ENCODE measurements around the gene ASCL1. TPM values are rescaled to one million over a fixed set of nuclear protein-coding genes. Genes with fewer than 3 reads are reported as not detected.

Gene ASCL1
- total and polyA plus RNA-seq, 4 donors, result not detected

DNA sequence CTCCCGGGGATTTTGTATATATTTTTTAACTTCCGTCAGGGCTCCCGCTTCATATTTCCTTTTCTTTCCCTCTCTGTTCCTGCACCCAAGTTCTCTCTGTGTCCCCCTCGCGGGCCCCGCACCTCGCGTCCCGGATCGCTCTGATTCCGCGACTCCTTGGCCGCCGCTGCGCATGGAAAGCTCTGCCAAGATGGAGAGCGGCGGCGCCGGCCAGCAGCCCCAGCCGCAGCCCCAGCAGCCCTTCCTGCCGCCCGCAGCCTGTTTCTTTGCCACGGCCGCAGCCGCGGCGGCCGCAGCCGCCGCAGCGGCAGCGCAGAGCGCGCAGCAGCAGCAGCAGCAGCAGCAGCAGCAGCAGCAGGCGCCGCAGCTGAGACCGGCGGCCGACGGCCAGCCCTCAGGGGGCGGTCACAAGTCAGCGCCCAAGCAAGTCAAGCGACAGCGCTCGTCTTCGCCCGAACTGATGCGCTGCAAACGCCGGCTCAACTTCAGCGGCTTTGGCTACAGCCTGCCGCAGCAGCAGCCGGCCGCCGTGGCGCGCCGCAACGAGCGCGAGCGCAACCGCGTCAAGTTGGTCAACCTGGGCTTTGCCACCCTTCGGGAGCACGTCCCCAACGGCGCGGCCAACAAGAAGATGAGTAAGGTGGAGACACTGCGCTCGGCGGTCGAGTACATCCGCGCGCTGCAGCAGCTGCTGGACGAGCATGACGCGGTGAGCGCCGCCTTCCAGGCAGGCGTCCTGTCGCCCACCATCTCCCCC lies 777 bp downstream of the ASCL1 start:
- intact Hi-C loops (cut with DNase I), result no loop called here

DNA sequence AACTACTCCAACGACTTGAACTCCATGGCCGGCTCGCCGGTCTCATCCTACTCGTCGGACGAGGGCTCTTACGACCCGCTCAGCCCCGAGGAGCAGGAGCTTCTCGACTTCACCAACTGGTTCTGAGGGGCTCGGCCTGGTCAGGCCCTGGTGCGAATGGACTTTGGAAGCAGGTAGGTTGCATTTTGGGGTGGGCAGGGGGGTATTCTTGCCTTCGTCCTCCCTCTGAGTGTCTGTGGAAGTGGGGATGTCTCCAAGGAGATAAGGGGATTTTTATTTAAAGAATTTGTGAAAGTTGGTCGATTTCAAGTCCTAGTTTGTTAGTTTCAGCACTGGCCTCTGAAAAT lies 1.3 kb downstream of the ASCL1 start:
- WGBS, 2 donors, result 3 to 4% methylated on average over 15 of the region's 15 CpGs
- intact Hi-C loops (cut with DNase I), result no loop called here
- H3K27me3 ChIP-seq (ENCODE audit: control insufficient read depth in 1 of 2, insufficient read depth in 2 of 2, low read length in 1 of 2), result peaks cover 0 to 4% of the 10 kb centered on the region in 2 donors

More for the DNA sequence above, 777 bp downstream of the ASCL1 start:
- Histone ChIP-seq H3K4me3 (ENCODE audit: low read length in 2 of 2) (peak overlapping the region in 1 of 2 donors; percentile 39), H3K27ac (ENCODE audit: low read depth in 1 of 2, low read length in 2 of 2) (no peak overlapping the region), H3K27me3 (ENCODE audit: control insufficient read depth in 1 of 2, insufficient read depth in 2 of 2, low read length in 1 of 2) (no peaks in the 10 kb centered on the region), H3K9me3 (ENCODE audit: control insufficient read depth, low read length) (no peaks in the 10 kb centered on the region), H3K36me3 (ENCODE audit: control insufficient read depth in 1 of 2, insufficient read depth in 2 of 2, low read length in 1 of 2) (no peaks in the 10 kb centered on the region), H3K4me1 (ENCODE audit: control insufficient read depth in 1 of 2, insufficient read depth in 2 of 2, low read length in 2 of 2) (no peaks in the 10 kb centered on the region)
- no peak for ATAC-seq (ENCODE audit: low FRiP score)
- 0 to 1% methylated on average over 83 of the region's 83 CpGs for WGBS, 2 donors
- DNase-seq, result peak in 1 of 2 donors; percentile 72

GRCh38 chr12:102959391-102959790 lies 1.9 kb downstream of the ASCL1 start:
- DNase-seq, result no peak
- peaks cover 0 to 7% of the 10 kb centered on the region in 2 donors for H3K27me3 ChIP-seq (ENCODE audit: control insufficient read depth in 1 of 2, insufficient read depth in 2 of 2, low read length in 1 of 2)

More for the DNA sequence above, 1.3 kb downstream of the ASCL1 start:
- H3K4me1 ChIP-seq (ENCODE audit: control insufficient read depth in 1 of 2, insufficient read depth in 2 of 2, low read length in 2 of 2), result no peaks in the 10 kb centered on the region
- ATAC-seq (ENCODE audit: low FRiP score) (no peak), DNase-seq (no peak)
- peaks cover 3% of the 10 kb centered on the region for H3K9me3 ChIP-seq (ENCODE audit: control insufficient read depth, low read length)
- H3K36me3 ChIP-seq (ENCODE audit: control insufficient read depth in 1 of 2, insufficient read depth in 2 of 2, low read length in 1 of 2), result no peaks in the 10 kb centered on the region
- H3K4me3 ChIP-seq (ENCODE audit: low read length in 2 of 2), result no peak overlapping the region
- H3K27ac ChIP-seq (ENCODE audit: low read depth in 1 of 2, low read length in 2 of 2), result no peak overlapping the region

DNA sequence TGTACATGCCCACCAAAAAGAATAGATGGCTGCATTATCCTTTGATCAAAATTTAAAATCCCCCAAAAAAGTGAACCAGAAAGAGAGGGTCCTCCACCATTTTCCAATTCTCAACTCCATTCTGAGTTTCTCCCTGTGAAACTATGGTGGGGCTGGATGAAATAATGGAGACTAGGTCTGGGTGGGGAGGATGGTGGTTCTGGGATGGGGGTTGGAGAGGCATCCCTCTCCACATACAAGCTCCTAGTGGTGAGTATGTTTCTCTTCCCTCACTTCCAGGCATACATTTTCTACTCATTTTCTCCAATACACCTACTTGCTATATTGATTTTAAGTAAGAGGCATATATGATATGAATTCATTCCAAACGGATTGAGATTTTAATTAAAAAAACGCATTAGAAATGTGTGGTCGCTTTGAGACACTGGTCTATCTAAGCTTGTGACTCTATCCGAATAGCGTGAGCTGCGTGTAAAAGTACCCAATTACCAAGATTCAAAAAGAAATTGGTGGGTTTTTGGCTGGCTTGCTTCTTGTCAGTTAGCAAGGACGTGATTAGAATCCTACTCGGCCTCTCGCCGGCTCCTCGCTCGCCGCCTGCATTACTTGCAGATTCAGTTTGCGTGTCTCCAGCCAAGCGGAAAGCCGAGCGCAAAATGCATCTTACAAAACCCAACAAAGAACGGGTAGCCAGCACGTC lies 3.4 kb downstream of the ASCL1 start:
- DNase-seq, result no peak
- intact Hi-C loops (cut with DNase I), result no loop called here
- H3K27me3 ChIP-seq (ENCODE audit: control insufficient read depth in 1 of 2, insufficient read depth in 2 of 2, low read length in 1 of 2), result peaks cover 0 to 7% of the 10 kb centered on the region in 2 donors
- peaks cover 5% of the 10 kb centered on the region for H3K9me3 ChIP-seq (ENCODE audit: control insufficient read depth, low read length)
- H3K27ac ChIP-seq (ENCODE audit: low read depth in 1 of 2, low read length in 2 of 2), result no peak overlapping the region
- H3K4me1 ChIP-seq (ENCODE audit: control insufficient read depth in 1 of 2, insufficient read depth in 2 of 2, low read length in 2 of 2), result no peaks in the 10 kb centered on the region
- 7 to 9% methylated on average over 19 of the region's 19 CpGs for WGBS, 2 donors
- no peak overlapping the region for H3K4me3 ChIP-seq (ENCODE audit: low read length in 2 of 2)
- H3K36me3 ChIP-seq (ENCODE audit: control insufficient read depth in 1 of 2, insufficient read depth in 2 of 2, low read length in 1 of 2), result no peaks in the 10 kb centered on the region
- ATAC-seq (ENCODE audit: low FRiP score), result no peak

More at GRCh38 chr12:102959391-102959790, 1.9 kb downstream of the ASCL1 start:
- Histone ChIP-seq H3K4me3 (ENCODE audit: low read length in 2 of 2) (no peak overlapping the region), H3K27ac (ENCODE audit: low read depth in 1 of 2, low read length in 2 of 2) (no peak overlapping the region), H3K4me1 (ENCODE audit: control insufficient read depth in 1 of 2, insufficient read depth in 2 of 2, low read length in 2 of 2) (no peaks in the 10 kb centered on the region), H3K9me3 (ENCODE audit: control insufficient read depth, low read length) (peaks cover 5% of the 10 kb centered on the region), H3K36me3 (ENCODE audit: control insufficient read depth in 1 of 2, insufficient read depth in 2 of 2, low read length in 1 of 2) (no peaks in the 10 kb centered on the region)
- 10 to 11% methylated on average over 14 of the region's 14 CpGs for WGBS, 2 donors
- intact Hi-C loops (cut with DNase I), result no loop called here
- ATAC-seq (ENCODE audit: low FRiP score), result no peak

DNA sequence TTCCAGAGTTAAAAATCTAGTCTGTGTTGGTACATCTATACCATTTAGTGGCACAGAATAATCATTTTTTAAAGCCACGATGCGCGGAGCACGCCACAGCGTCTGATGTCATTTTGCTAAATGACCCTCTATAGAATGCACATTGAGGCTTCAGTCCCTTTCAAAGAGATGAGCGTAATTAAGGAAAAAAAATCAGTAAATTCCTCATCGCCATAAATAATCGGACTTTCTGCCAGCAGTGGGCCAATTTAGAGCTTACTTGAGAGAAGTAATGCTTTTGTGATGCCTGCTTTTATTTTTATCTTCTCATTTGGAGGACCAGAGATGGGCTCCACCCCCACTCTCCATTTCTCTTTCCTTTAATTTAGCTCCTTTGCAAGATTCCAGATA lies 4.0 kb downstream of the ASCL1 start:
- intact Hi-C loops (cut with DNase I), result no loop called here
- H3K9me3 ChIP-seq (ENCODE audit: control insufficient read depth, low read length), result peaks cover 5% of the 10 kb centered on the region
- no peaks in the 10 kb centered on the region for H3K4me1 ChIP-seq (ENCODE audit: control insufficient read depth in 1 of 2, insufficient read depth in 2 of 2, low read length in 2 of 2)
- no peak overlapping the region for H3K4me3 ChIP-seq (ENCODE audit: low read length in 2 of 2)
- ATAC-seq (ENCODE audit: low FRiP score) (no peak), DNase-seq (no peak)
- H3K27me3 ChIP-seq (ENCODE audit: control insufficient read depth in 1 of 2, insufficient read depth in 2 of 2, low read length in 1 of 2), result peaks cover 0 to 7% of the 10 kb centered on the region in 2 donors
- WGBS, 2 donors, result 4 to 8% methylated on average over 8 of the region's 8 CpGs
- H3K36me3 ChIP-seq (ENCODE audit: control insufficient read depth in 1 of 2, insufficient read depth in 2 of 2, low read length in 1 of 2), result no peaks in the 10 kb centered on the region
- H3K27ac ChIP-seq (ENCODE audit: low read depth in 1 of 2, low read length in 2 of 2), result no peak overlapping the region

DNA sequence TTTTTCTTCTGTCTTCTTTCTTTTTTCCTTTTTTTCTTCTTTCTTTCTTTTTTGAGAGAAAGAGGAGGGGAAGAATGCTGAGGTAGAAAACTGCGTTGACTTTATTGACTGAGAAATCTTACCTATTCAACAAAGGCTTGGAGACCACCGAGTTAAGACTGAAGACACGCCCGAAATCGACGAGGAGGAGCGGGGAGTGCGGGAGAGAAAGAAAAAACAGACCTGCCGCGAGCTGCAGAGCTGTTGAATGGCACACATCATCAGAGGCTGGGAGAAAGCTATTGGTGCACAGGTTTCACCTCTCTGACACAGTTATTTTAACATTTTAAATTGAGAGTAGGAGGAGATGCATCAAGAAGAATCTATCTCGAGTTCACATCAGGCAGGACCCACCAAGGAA lies 5.1 kb downstream of the ASCL1 start:
- no peak overlapping the region for H3K27ac ChIP-seq (ENCODE audit: low read depth in 1 of 2, low read length in 2 of 2)
- H3K27me3 ChIP-seq (ENCODE audit: control insufficient read depth in 1 of 2, insufficient read depth in 2 of 2, low read length in 1 of 2), result peaks cover 0 to 7% of the 10 kb centered on the region in 2 donors
- intact Hi-C loops (cut with DNase I), result no loop called here
- ATAC-seq (ENCODE audit: low FRiP score), result no peak
- peaks cover 6% of the 10 kb centered on the region for H3K9me3 ChIP-seq (ENCODE audit: control insufficient read depth, low read length)
- no peaks in the 10 kb centered on the region for H3K4me1 ChIP-seq (ENCODE audit: control insufficient read depth in 1 of 2, insufficient read depth in 2 of 2, low read length in 2 of 2)
- DNase-seq, result no peak
- no peaks in the 10 kb centered on the region for H3K36me3 ChIP-seq (ENCODE audit: control insufficient read depth in 1 of 2, insufficient read depth in 2 of 2, low read length in 1 of 2)
- 2 to 4% methylated on average over 11 of the region's 11 CpGs for WGBS, 2 donors
- no peak overlapping the region for H3K4me3 ChIP-seq (ENCODE audit: low read length in 2 of 2)

DNA sequence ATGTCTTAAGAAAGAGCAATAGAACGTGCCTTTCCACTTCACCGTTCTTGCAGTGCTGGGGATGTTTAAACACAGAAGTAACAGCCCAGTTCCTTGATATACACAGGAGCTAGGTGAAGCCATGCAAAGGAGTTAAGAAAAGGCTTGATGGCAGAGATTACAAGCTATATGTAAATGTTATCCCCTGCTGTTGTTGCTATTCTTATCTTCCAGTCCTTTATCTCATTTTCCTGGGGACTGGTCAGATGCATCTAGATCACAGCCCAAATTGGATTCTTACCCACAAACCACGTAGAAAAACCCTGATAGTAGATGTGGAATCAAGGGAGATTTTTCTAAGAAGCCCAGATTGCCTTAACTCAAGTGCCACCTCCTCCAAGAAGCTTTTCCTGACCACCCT lies 5.5 kb downstream of the ASCL1 start:
- ATAC-seq (ENCODE audit: low FRiP score) (no peak), DNase-seq (no peak)
- H3K4me1 ChIP-seq (ENCODE audit: control insufficient read depth in 1 of 2, insufficient read depth in 2 of 2, low read length in 2 of 2), result no peaks in the 10 kb centered on the region
- WGBS, 2 donors, result 3 to 4% methylated on average over 3 of the region's 3 CpGs
- H3K9me3 ChIP-seq (ENCODE audit: control insufficient read depth, low read length), result peaks cover 6% of the 10 kb centered on the region
- no peaks in the 10 kb centered on the region for H3K36me3 ChIP-seq (ENCODE audit: control insufficient read depth in 1 of 2, insufficient read depth in 2 of 2, low read length in 1 of 2)
- peaks cover 0 to 7% of the 10 kb centered on the region in 2 donors for H3K27me3 ChIP-seq (ENCODE audit: control insufficient read depth in 1 of 2, insufficient read depth in 2 of 2, low read length in 1 of 2)
- H3K27ac ChIP-seq (ENCODE audit: low read depth in 1 of 2, low read length in 2 of 2), result no peak overlapping the region
- intact Hi-C loops (cut with DNase I), result no loop called here
- no peak overlapping the region for H3K4me3 ChIP-seq (ENCODE audit: low read length in 2 of 2)

DNA sequence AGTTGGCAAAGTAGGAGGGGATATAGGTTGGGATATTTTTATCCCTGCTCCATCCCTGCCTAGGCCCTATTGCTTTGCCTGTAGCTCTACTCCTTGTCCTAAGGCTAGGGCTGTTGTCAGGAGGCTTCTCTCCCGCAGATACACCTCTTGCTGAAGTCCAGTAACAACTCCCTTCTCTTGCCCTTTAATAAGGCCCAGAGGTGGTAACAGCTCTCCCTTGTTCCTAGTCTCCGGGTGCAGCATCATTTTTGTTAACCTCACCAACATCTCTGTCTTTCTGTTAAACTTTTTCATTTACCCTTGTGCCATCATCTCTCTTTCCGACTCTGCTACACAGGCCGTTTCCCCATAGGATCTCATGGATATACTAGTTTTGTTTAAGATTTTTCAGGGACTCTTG lies 6.3 kb downstream of the ASCL1 start:
- no peak for DNase-seq
- H3K4me1 ChIP-seq (ENCODE audit: control insufficient read depth in 1 of 2, insufficient read depth in 2 of 2, low read length in 2 of 2), result no peaks in the 10 kb centered on the region
- no peak for ATAC-seq (ENCODE audit: low FRiP score)
- H3K4me3 ChIP-seq (ENCODE audit: low read length in 2 of 2), result no peak overlapping the region
- H3K27me3 ChIP-seq (ENCODE audit: control insufficient read depth in 1 of 2, insufficient read depth in 2 of 2, low read length in 1 of 2), result peaks cover 0 to 7% of the 10 kb centered on the region in 2 donors
- no peak overlapping the region for H3K27ac ChIP-seq (ENCODE audit: low read depth in 1 of 2, low read length in 2 of 2)
- WGBS, 2 donors, result 40 to 51% methylated on average over 4 of the region's 4 CpGs
- no peaks in the 10 kb centered on the region for H3K36me3 ChIP-seq (ENCODE audit: control insufficient read depth in 1 of 2, insufficient read depth in 2 of 2, low read length in 1 of 2)
- intact Hi-C loops (cut with DNase I), result no loop called here
- H3K9me3 ChIP-seq (ENCODE audit: control insufficient read depth, low read length), result peaks cover 6% of the 10 kb centered on the region

GRCh38 chr12:102964872-102965271 lies 7.4 kb downstream of the ASCL1 start:
- Histone ChIP-seq H3K27ac (ENCODE audit: low read depth in 1 of 2, low read length in 2 of 2) (no peak overlapping the region), H3K27me3 (ENCODE audit: control insufficient read depth in 1 of 2, insufficient read depth in 2 of 2, low read length in 1 of 2) (peaks cover 0 to 7% of the 10 kb centered on the region in 2 donors), H3K36me3 (ENCODE audit: control insufficient read depth in 1 of 2, insufficient read depth in 2 of 2, low read length in 1 of 2) (no peaks in the 10 kb centered on the region), H3K4me1 (ENCODE audit: control insufficient read depth in 1 of 2, insufficient read depth in 2 of 2, low read length in 2 of 2) (no peaks in the 10 kb centered on the region), H3K4me3 (ENCODE audit: low read length in 2 of 2) (no peak overlapping the region), H3K9me3 (ENCODE audit: control insufficient read depth, low read length) (peaks cover 6% of the 10 kb centered on the region)
- intact Hi-C loops (cut with DNase I), result no loop called here
- 2% methylated on average over 21 of the region's 21 CpGs for WGBS, 2 donors
- DNase-seq (no peak), ATAC-seq (ENCODE audit: low FRiP score) (no peak)

Measured in aorta (tissue), 5 donors.